Gastrocnemius medialis (tissue), 4 donors: ENCODE measurements around the gene NPTX1. TPM values are rescaled to one million over a fixed set of nuclear protein-coding genes. Genes with fewer than 3 reads are reported as not detected.

Source experiments
- ATAC-seq, 2 donors: fragments of 150-250 bp; one replicate each; pipeline ENCODE4 v1.9.1; 2016
- DNase-seq, 2 donors: peaks; one replicate each; pipeline ENCODE4 v3.0.0-alpha.2; 2019
- H3K27ac ChIP-seq, 4 donors: fragments of 200-600 bp; sonication (generic); 1 replicate in 1 of 4; 2 replicates in 3 of 4; pipeline ENCODE4 v1.5.1; 2016 to 2018; ENCODE audit warnings: mild to moderate bottlenecking in 2 of 4, moderate library complexity in 1 of 4
- H3K27me3 ChIP-seq, 3 donors: fragments of 200-600 bp; sonication (generic) in 2 of 3; 1 replicate in 1 of 3; 2 replicates in 2 of 3; pipeline versions ENCODE4 v1.5.1 to v1.6.0; 2016 to 2019; ENCODE audit warnings: mild to moderate bottlenecking in 1 of 3, moderate library complexity in 1 of 3
- H3K36me3 ChIP-seq, 2 donors: fragments of 200-600 bp; sonication (generic) in 1 of 2; one replicate each; pipeline ENCODE4 v1.5.1; 2017 to 2018
- H3K4me1 ChIP-seq, 2 donors: fragments of 200-600 bp; sonication (generic) in 1 of 2; one replicate each; pipeline ENCODE4 v1.5.1; 2016 to 2017; ENCODE audit warnings: mild to moderate bottlenecking in 2 of 2
- H3K4me3 ChIP-seq, 4 donors: fragments of 200-600 bp; sonication (generic) in 3 of 4; 1 replicate in 1 of 4; 2 replicates in 3 of 4; pipeline ENCODE4 v1.5.1; 2016 to 2019; ENCODE audit warnings: mild to moderate bottlenecking in 2 of 4
- H3K9me3 ChIP-seq, 3 donors: fragments of 200-600 bp; sonication (generic) in 2 of 3; 1 replicate in 1 of 3; 2 replicates in 2 of 3; pipeline ENCODE4 v1.5.1; 2016 to 2019
- POLR2A ChIP-seq, 2 donors: fragments of 450-650 bp; IDR thresholded peaks; one replicate each; pipeline ENCODE4 v1.6.1; 2017; ENCODE audit warnings: antibody characterized with exemption in 2 of 2, mild to moderate bottlenecking in 2 of 2, moderate library complexity in 2 of 2
- in situ Hi-C, 4 donors: fragments of 200-750 bp; cut with MboI; loops; one replicate each; pipeline versions ENCODE4 v1.15.0 to v1.8.0; 2017; ENCODE audit warnings: low sequenced_read_pairs in 4 of 4
- intact Hi-C: fragments of 100-400 bp; cut with DNase I; formaldehyde crosslinking; loops from one replicate; pipeline ENCODE4 v1.15.1; 2023; ENCODE audit warnings: low total_unique reads
- total RNA-seq, 4 donors: library from RNA; depleted of rRNA; stranded (reverse); fragments of >200 nt; gene quantifications; one replicate each; pipeline versions ENCODE4 v1.1.0 to v1.2.3, GENCODE V29; 2016
- TF ChIP-seq, protein P1 (sequence below), 5 experiments: fragments of 450-650 bp in 3 of 5; fragments of 200-600 bp in 2 of 5; sonication (generic) in 2 of 5; IDR thresholded peaks in 4 of 5; conservative IDR thresholded peaks in 1 of 5; 1 replicate in 4 of 5; 2 replicates in 1 of 5; pipeline ENCODE4 v1.5.1; 2016 to 2019; ENCODE audit warnings: antibody characterized with exemption in 5 of 5, mild to moderate bottlenecking in 3 of 5, moderate library complexity in 3 of 5

The NPTX1 gene
- total RNA-seq, 4 donors from 2014 or later: 0.07 to 2.4 (median 0.21) TPM

DNA sequence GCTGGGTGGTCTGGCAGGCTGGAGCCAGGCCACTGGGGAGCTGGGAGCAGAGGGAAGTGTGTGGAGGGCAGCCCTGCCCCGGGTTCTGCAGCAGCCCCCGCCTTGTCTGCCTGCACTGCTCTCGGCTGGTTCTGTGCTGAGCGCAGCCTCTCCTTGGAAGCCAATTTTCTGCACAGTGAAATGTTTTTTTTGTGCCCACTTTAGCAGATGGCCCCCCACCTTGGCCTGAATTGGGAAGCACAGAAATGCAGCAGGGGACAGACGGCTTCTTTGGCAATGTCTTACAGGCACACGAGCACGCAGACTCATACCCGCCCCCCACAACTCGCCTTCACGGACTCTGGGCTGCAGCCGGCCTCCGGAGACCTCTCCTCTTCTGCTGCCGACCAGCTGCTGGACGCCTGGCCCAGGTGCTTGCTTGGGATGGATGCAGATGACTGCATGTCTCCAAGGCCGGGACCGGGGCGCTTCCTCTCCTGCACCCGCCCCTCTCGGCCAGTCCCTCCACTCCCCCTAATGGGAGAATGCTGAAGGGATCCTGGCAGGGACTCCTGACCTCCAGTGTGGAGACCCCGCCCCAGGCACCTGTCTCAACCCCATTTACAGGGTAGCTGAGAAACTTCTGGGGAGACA, 14.8 kb downstream of the NPTX1 start:
- Histone ChIP-seq H3K9me3 (no peaks in the 10 kb centered on the region), H3K4me1 (peaks cover 27 to 30% of the 10 kb centered on the region in 2 donors), H3K4me3 (no peak overlapping the region), H3K36me3 (no peaks in the 10 kb centered on the region), H3K27me3 (peaks cover 0 to 7% (median 0%) of the 10 kb centered on the region in 3 donors), H3K27ac (peak overlapping the region in 2 of 4 donors; percentile 63 to 81)
- intact Hi-C loops (no loop called here), in situ Hi-C loops (no loop called here)
- no peak for DNase-seq
- no peak for ATAC-seq
- TF ChIP-seq, protein P1, sequence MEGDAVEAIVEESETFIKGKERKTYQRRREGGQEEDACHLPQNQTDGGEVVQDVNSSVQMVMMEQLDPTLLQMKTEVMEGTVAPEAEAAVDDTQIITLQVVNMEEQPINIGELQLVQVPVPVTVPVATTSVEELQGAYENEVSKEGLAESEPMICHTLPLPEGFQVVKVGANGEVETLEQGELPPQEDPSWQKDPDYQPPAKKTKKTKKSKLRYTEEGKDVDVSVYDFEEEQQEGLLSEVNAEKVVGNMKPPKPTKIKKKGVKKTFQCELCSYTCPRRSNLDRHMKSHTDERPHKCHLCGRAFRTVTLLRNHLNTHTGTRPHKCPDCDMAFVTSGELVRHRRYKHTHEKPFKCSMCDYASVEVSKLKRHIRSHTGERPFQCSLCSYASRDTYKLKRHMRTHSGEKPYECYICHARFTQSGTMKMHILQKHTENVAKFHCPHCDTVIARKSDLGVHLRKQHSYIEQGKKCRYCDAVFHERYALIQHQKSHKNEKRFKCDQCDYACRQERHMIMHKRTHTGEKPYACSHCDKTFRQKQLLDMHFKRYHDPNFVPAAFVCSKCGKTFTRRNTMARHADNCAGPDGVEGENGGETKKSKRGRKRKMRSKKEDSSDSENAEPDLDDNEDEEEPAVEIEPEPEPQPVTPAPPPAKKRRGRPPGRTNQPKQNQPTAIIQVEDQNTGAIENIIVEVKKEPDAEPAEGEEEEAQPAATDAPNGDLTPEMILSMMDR (IDR thresholded peaks at IDR 0.05 in 4 of 5, conservative IDR thresholded peaks at IDR 0.05 in 1 of 5): no peak
- TF ChIP-seq POLR2A (IDR thresholded peaks at IDR 0.05): no peak

DNA sequence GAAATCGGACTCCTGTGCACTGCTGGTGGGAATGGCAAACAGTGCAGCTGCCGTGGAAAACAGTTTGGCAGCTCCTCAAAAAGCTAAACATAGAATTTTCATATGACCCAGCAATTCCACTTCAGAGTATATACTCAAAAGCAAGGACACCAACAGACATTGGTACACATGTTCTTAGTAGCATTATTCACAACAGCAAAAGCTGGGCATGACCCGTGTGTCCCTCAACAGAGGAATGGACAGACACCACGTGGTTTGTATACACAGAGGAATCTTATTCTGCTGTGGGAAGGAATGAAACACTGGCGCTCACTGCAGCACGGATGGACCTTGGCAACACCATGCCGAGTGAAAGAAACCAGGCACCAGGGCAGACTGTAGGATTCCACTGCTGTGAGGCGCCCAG, 16.0 kb downstream of the NPTX1 start:
- intact Hi-C loops (no loop called here), in situ Hi-C loops (no loop called here)
- H3K27me3 ChIP-seq: no peaks in the 10 kb centered on the region
- peak; percentile 58 to 69 for DNase-seq
- H3K27ac ChIP-seq: peak overlapping the region; percentile 63 to 81 (median 77)
- no peak overlapping the region for H3K4me3 ChIP-seq
- no peak for TF ChIP-seq POLR2A (IDR thresholded peaks at IDR 0.05)
- TF ChIP-seq, protein P1 (IDR thresholded peaks at IDR 0.05 in 4 of 5, conservative IDR thresholded peaks at IDR 0.05 in 1 of 5): no peak
- no peaks in the 10 kb centered on the region for H3K36me3 ChIP-seq
- H3K4me1 ChIP-seq: peaks cover 37 to 41% of the 10 kb centered on the region in 2 donors
- H3K9me3 ChIP-seq: no peaks in the 10 kb centered on the region
- ATAC-seq: peak; percentile 67 to 85

DNA sequence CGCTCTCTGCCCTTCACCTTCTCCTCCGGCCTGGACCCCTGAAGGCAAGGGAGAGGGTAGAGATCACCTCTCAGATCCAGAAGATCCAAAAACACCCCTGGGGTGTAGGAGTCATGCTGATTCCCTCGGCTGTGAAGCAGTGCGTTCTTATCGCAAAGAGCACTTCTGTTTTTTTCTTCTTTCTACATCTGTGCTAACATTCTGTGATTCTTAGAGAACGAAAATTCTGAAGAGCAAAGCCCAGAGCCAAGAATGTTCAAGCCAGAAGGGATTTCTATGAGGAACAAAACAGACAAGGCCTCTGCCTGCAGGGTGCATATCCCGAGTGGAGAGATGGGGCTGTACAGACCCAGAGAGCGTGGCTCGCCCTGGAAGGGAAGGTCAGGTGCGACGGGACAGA, 17.2 kb downstream of the NPTX1 start:
- H3K36me3 ChIP-seq: no peaks in the 10 kb centered on the region
- H3K4me1 ChIP-seq: peaks cover 39 to 42% of the 10 kb centered on the region in 2 donors
- TF ChIP-seq, protein P1 (IDR thresholded peaks at IDR 0.05 in 4 of 5, conservative IDR thresholded peaks at IDR 0.05 in 1 of 5): no peak
- no peak for TF ChIP-seq POLR2A (IDR thresholded peaks at IDR 0.05)
- in situ Hi-C loops: no loop called here
- H3K27me3 ChIP-seq: no peaks in the 10 kb centered on the region
- DNase-seq (no peak), ATAC-seq (no peak)
- no peak overlapping the region for H3K27ac ChIP-seq
- no peaks in the 10 kb centered on the region for H3K9me3 ChIP-seq
- H3K4me3 ChIP-seq: no peak overlapping the region
- intact Hi-C loops: loop anchor here (5.0 to 10.0 kb wide), 2 partner anchors 86 to 197 kb away; partner anchors contain the start of genes RNF213 and RPTOR

DNA sequence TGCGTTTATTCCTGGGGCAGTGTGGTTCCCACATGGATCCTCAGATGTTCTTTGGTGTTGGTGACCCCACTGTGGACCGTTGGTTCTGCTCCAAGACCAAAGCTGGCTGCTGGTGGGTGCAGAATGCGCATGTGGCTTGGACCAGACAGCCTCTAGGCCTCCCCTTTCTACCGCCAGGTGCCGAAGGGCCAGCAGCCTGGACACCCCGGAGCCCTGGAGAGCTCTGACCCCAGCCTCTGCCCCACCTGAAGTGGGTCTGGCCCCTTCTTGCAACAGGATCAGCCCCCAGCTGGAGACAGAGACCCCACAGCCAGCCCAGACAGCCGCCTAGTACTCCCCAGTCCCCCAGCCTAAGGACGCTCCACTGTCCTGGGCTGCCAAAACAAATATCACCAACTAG, 18.4 kb downstream of the NPTX1 start:
- intact Hi-C loops (loop anchor here (5.0 to 10.0 kb wide), 2 partner anchors 87 to 196 kb away; partner anchors contain the start of genes RNF213 and RPTOR), in situ Hi-C loops (no loop called here)
- Histone ChIP-seq H3K36me3 (no peaks in the 10 kb centered on the region), H3K27ac (peak overlapping the region in 2 of 4 donors; percentile 96 to 99), H3K9me3 (no peaks in the 10 kb centered on the region), H3K4me1 (peaks cover 39 to 54% of the 10 kb centered on the region in 2 donors), H3K27me3 (no peaks in the 10 kb centered on the region), H3K4me3 (no peak overlapping the region)
- TF ChIP-seq, protein P1 (IDR thresholded peaks at IDR 0.05 in 4 of 5, conservative IDR thresholded peaks at IDR 0.05 in 1 of 5): no peak
- TF ChIP-seq POLR2A (IDR thresholded peaks at IDR 0.05): no peak
- ATAC-seq: no peak
- no peak for DNase-seq
